Activated CD4-positive, alpha-beta T cell treated with anti-CD3 and anti-CD28 coated beads, Interleukin-2, Interleukin-6, amounts not matched to agents 100 ng/mL and 50 ng/mL, durations not matched to agents 16 hours and 8 hours (primary cell): ENCODE data around the gene CHRM5.
"Not testable (repeated sequence)": the region's sequence is repeated elsewhere in the genome, so short reads cannot be mapped to it uniquely, and the experiment has no call there.

Experiments
- DNase-seq: peaks from one replicate; pipeline ENCODE4 v3.0.0-alpha.2; 2020

CHRM5 gene

DNA sequence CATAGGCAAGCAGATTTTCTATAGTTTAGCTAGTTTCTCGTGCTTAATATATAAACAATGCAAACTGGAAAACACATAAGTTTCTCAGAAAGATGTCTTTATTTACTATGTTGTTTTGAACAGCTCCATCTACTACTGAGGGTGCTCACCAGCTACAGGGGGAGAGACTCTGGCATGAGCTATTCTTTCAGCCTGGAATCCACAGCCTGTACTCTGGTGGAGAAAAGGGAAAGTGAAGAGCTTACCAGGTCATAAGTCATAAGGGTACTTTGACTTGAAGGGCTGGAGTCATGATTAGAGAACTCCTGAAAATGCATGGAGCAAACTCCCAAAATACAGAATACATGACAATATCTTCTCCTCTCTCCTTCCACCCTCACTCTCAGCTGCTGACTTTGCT is 75.1 kb downstream of the CHRM5 start:
- no peak for DNase-seq

DNA sequence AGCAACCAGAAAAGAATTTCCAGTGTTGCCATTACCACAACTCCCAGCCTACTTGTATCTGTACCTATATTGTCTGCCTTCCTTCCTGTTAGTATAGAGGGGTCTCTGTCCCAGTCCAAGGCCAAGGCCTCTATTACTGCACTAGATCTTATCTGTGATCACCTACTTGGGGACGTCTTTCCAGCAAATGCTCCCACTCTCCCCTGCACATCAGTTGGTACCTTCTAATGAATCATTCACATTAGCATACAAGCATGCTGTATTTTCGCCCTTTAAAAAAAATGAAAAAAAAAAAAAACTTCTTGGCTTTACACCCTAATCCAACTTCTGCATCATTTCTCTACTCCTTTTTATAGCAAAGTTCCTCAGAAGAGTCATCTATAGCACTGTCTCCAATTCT is 75.5 kb downstream of the CHRM5 start:
- DNase-seq: no peak

DNA sequence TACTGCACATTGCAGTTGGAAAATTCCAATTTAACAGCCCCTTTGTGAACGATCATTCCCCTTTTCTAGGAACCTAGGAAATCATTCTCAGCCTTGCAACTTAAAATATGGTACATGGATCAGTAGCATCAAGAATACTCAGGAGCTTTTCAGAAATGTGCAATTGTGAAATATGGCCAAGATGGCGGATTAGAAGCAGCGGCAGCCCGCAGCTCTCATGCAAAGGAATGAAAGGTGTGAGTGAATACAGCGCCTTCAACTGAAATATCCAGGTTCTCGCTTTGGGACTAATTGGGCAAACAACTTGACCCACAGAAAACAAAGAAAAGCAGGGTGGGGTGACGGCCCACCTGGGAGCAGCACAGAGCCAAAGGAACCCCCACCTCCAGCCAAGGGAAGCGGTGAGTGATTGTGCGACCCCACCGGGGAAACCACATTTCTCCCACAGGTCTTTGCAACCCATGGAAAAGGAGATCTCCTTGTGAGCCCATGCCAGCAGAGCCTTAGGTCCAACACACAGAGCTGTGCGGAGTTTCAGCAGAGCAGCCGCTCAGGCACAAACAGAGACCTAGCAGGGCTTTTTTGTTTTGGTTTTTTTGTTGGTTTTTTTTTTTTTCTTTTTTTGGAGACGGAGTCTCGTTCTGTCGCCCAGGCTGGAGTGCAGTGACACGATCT is 78.3 kb downstream of the CHRM5 start:
- no peak for DNase-seq

DNA sequence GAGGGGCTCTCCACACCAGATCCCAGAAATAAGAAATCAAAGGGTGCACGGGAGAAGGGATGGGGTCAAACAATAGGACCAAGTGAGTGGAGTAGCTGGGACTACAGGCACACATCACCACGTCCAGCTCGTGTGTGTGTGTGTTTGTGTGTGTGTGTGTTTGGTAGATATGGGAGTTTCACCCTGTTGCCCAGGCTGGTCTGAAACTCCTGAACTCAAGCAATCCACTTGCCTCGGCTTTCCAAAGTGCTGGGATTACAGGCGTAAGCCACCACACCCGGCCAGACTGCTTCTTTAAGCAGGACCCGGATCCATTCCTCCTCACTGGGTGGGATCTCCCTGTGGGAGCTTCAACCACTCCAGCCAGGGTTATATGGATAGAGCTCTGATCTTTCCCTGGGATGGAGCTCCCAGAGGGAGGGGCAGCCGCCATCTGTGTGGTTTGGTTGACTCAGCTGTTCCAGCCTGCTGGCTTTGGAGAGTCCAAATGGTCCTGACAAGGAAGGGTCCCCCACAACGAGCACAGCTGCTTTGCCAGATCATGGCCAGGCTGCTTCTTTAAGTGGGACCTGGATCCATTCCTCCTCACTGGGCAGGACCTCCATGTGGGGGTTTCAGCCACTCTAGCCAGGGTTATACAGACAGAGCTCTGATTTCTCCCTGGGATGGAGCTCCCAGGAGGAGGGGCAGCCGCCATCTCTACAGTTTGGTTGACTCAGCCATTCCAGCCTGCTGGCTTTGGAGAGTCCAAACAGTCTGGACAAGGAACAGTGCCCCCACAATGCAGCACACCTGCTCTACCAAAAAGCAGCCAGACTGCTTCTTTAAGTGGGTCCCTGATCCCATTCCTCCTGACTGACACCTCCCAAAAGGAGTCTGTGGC is 79.8 kb downstream of the CHRM5 start:
- DNase-seq: no peak

DNA sequence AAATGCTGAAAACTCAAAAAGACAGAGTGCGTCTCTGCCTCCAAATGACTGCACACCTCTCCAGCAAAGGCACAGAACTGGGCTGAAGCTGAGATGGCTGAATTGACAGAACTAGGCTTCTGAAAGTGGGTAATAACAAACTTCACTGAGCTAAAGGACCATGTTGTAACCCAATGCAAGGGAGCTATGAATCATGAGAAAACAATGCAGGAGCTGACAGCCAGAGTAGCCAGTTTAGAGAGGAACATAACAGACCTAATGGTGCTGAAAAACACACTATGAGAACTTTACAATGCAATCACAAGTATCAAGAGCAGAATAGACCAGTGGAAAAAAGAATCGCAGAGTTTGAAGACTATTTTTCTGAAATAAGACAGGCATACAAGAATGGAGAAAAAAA is 80.8 kb downstream of the CHRM5 start:
- DNase-seq: no peak

DNA sequence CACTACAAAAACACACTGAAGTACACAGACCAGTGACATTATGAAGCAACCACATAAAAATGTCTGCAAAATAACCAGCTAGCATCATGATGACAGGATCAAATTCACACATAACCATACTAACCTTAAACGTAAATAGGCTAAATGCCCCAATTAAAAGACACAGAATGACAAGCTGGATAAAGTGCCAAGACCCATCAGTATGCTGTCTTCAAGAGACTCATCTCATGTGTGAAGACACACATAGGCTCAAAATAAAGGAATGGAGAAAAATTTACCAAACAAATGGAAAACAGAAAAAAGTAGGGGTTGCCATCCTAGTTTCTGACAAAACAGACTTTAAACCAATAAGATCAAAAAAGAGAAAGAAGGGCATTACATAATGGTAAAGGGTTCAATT is 82.1 kb downstream of the CHRM5 start:
- DNase-seq: not testable (repeated sequence)

DNA sequence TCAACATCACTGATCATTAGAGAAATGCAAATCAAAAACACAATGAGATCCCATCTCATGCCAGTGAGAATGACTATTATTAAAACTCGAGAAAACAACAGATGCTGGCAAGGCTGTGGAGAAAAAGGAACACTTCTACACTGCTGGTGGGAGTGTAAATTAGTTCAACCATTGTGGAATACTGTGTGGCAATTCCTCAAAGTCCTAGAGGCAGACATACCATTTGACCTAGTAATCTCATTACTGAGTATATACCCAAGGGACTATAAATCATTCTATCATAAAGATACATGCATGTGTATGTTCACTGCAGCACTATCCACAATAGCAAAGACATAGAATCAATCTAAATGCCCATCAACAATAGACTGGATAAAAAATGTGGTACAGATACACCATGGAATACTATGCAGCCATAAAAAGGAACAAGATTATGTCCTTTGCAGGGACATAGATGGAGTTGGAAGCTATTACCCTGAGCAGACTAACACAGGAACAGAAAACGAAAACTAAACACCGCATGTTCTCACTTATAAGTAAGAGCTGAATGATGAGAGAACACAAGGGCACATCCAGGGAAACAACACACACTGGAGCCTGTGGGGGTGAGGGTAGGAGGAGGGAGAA is 85.9 kb downstream of the CHRM5 start:
- no peak for DNase-seq

DNA sequence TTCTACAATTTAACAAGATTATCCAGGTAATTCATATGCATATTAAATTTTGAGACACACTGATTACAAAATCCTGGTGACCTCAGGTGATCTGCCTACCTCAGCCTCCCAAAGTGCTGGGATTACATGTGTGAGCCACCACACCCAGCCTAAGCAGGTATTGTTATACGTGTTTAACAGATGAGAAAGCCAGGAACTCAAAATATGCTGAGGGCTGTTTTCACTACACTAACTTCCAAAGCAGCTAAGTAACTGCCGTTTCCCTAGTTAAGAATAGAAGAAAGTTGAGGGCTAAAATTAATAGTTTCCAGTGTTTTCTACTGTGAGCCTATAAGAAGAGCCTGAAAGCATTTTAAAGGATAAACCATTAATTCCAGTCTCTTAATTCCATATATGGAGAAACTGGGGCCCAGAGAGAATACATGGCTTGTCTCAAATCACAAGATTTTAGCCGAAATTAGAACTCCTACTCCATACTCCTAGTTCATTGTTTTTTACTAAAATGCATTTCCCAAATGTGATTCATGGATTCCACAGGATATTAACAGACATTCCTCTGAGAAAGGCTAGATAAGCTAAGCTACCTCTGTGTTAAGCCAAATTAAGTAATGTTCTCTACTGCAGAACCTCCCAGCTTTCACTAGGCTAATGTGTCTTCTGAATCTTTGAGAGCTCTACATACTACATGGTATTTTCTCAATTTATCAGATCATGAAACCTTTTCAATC is 87.7 kb downstream of the CHRM5 start:
- no peak for DNase-seq

DNA sequence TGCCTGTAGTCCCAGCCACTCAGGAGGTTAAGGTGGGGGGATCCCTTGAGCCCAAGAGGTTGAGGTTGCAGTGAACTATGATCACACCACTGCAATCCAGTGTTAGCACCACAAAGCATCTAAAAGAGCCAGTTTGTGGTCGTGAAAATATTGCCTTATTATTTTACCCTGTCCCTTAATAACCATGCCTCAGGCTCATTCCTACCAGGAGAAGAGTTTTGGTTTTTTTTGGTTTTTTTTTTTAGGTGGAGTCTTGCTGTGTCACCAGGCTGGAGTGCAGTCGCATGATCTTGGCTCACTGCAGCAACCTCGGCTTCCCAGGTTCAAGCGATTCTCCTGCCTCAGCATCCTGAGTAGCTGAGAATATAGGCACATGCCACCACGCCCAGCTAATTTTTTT is 88.6 kb downstream of the CHRM5 start:
- DNase-seq: no peak

DNA sequence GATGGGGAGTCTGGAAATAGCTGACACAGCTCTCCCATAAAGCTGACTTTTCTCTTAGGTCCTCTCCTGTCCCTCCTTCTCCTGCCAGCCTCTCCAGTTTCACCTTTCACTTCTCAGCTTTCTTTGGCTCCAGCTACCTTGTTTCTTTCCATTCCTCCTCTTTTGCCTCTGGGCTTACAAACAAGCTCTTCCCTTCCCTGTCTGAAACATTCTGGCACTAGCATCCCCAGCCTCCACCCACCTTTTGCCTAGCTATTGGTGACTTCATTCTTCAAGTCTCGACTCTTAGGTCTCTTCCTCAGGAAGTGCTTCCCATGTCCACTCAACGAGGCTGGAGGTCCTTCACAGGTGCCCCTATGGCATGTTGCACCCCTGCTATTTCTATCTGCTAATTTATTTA is 91.2 kb downstream of the CHRM5 start:
- DNase-seq: no peak

DNA sequence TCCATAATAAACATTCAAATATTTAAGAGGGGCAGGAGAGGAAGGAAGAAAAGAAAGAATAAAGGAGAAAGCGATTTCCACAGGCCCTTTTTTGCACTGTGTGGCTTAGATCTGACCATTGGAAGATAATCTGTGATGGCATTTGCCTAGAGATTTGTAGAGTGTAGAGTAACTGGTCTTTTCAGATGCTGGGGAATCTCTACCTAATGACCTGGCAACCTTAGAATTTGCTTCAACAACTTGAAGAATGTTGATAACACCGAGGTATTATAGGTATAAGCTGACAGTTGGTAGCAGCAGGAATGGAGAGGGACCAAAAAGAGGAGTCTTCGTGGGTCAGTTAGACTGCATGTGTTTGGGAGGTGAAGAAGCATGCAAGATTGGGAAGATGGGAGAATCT is 91.6 kb downstream of the CHRM5 start:
- DNase-seq: no peak

DNA sequence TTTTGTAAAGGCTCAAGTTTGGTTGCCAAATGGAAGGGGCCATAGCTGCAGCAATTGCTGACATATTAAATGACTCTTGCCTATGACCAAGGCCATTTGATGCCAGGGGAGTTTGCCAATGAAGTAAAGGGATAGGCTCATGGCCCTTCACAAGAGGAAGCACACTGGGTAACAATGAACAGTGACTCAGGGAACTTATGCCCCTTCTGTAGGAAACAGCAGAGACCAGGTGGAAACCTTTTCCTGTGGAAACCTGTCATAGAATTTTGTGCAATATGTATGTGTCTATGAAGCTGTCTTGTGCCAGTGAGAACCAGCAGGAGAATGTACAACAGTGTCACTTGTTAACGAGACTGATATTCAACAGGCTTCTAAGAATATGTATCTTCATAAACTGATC is 96.1 kb downstream of the CHRM5 start:
- no peak for DNase-seq

DNA sequence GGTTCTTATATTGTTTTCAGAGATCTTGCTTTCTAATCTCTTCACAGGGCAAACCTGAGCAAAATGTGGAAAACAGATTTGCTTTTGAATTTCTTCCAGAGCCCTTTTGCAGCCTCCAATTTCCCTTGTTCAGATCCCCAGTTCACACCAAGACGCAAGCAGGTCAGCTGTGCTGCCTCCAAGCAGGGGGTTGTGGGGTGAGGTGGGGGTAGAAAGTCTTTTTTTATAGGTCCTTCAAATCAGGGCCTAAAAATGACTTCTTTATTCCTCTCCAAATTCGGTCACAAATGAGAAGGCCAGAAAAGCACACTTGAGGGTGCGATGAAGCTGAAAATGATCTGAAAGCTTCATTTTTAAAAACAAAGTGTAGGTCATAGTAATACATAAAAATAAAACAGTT is 97.0 kb downstream of the CHRM5 start:
- DNase-seq: no peak

DNA sequence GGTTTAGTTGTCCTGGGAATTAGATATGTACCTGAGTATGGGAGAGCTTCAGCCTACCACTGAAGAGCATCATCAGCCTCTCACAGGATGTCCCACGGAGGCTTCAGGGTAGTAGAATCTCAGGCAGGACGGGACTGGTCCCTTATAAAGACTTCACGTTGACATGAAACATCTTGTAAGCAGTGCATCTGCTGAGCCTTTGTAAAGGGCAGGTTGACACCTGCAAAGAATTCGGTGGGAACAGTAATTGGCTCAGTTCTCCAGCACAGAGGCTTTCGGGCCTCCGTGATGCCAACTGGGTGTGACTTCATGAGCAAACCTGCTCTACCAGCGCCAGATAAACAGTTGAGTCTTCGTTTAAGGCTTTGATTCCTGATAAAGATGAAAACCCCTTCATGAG is 97.6 kb downstream of the CHRM5 start:
- no peak for DNase-seq

DNA sequence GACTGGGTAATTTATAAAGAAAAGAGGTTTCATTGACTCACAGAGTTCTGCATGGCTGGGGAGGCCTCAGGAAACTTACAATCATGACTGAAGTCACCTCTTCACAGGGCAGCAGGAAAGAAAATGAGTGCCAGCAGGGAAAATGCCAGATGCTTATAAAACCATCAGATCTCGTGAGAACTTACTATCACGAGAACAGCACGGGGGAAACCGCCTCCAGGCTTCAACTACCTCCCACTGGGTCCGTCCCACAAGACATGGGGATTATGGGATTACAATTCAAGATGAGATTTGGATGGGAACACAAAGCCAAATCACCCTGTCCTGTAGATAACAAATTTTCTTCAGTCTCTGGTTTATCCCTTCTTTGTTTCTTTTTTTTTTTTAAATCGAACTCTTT is 101.7 kb downstream of the CHRM5 start:
- DNase-seq: no peak

DNA sequence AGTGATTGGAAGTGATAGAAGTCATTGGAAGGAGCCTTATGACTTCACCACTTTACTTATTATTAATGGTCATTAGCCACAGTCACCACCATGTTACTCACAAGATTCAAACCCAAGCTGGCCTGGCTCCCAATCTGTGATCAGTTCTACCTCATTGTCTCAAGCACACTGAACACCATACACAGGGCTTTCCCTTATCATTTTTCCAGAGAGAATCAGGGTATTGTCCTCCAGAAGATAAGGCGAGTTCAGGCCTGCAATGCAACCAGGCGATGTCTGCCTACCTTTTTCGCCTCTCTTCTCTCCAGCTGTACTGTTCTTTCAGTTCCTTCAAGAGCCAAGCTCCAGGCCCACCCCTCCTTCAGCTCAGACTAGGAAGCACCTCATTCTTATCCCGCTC is 108.5 kb downstream of the CHRM5 start:
- no peak for DNase-seq

DNA sequence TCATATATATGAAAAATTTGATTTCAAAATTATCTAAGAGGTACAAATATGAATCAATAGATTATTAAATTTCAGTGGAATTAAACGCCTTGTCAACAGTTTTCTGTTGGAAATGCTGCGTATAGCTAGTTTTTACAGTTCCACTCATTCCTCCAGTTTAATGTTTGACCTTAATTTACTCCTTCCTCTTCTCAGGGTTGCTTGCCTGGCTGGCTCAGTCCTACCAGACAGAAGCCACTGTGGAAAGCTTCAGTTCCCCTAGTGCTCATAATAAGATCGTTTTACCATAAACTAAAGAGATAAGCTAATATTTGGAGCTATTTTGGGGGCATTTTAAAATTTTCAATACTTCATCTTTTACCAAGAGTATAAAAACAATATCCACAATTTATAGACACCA is 110.6 kb downstream of the CHRM5 start:
- no peak for DNase-seq

DNA sequence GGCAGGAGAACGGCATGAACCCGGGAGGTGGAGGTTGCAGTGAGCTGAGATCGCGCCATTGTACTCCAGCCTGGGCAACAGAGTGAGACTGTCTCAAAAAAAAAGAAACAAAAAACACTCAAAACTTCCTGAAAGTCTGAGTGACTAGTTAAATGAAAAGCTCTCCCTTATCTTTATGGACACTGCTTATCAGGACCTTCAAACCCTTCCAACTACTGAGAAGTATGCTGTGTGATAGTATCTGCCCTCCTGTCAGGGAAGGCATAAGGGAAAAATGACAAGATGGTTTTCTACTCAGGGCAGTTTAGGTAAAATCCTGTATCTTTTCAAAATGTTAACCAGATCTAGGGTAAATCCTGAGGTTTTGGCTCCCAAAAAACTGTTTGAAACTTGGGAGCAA is 111.6 kb downstream of the CHRM5 start:
- DNase-seq: no peak

DNA sequence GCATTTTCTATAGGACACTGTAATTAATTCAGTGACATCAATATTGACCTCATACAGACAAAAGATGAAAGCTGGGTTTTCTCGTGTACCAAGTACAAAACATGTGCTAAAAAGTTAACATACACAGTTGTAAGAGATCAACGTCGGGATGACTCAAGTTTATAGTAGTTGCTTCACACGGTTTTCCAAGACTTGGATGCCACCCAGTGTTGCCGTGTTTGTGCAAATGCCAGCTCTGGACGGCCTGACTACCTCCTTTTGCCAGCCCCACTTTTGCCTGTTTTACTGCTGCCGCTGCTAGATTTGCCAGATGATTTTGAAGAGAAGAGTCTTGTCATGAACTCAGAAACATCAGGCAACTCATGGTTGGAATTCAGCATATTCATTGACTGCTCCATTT is 115.8 kb downstream of the CHRM5 start:
- no peak for DNase-seq

DNA sequence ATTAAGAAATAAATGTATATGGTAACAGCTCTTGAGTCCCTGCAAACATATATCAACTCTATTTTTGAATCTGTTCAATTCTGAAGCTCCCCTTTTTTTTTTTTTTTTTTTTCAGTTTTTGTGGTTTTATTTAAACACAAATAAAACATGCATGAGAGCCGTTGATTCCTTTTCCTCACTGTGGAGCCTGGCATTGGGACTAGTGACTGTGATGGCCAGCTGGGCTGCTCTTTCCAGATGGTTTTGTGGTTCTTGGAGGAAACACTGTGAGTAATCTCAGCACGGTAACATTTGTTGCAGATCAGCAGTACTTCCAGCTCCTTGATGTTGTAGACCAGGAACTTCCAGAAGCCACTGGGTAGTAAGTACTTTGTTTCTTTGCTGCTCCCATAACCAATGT is 117.4 kb downstream of the CHRM5 start:
- DNase-seq: no peak

DNA sequence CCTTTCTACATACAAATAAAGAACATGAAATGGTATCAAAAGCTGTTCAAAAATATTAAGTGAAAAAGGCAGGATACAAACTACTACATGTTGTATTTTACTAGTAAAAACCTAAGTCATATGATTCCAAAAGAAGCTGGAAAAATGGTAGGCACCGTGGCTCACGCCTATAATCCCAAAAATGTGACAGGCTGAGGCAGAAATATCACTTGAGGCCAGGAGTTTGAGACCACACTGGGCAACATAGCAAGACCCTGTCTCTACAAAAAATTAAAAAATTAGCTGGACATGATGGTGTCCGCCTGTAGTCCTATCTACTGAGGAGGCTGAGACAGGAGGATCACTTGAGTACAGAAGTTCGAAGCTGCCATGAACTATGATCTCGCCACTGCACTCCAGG is 131.6 kb downstream of the CHRM5 start:
- DNase-seq: no peak

DNA sequence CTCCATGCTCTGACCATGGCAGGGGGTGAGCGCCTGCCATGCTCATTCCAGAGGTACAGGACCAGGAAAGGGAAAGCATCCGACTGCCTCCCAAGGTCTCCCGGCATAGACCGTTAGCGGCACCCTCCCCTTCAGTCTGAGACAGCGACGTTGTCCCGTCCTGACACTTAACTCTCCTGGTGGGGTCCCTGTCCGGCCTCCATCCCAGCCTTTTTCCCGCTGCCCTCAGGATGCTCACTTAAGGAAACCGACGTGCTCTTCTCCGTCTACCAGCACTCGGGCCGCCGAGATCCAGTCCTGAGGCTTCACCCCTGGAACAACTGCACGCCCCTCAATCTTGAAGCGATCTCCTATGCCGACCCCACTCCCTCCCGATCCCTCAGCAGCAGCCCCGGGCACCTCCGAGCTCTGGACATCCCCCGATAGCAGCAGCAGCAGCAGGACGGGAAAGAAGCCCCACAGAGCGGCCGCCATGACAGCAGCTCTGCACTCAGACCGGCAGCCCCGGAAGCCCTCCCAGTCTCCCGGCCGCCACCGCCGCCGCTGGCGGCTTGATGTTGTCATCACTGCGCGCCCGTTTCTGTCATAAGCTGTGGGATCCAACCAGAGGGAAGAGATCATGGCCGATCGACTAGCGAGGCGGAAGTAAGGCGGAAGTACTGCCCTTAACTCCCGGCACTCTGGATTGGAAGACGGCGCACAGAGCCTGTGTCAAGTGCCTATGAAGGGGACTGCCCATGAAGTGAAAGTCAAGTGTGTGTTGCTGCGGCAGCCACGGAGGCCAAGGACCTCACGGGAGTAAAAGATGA is 133.3 kb downstream of the CHRM5 start, which contains the start of the genes EMC7 and PGBD4:
EMC7 (minus strand) TSS at position 497 of the 809 bp plus-strand sequence; CDS start at position 474, 23 bp downstream.
PGBD4 (plus strand) TSS at position 718 of the 809 bp plus-strand sequence. CDS start 449 bp downstream, outside the sequence.
- peak; percentile 99 for DNase-seq
